Keratinocyte (primary cell): ENCODE measurements around the gene ERC2. TPM values are rescaled to one million over a fixed set of nuclear protein-coding genes. Genes with fewer than 3 reads are reported as not detected.

Experiments
- DNase-seq: peaks from one replicate; pipeline ENCODE4 v3.0.0-alpha.2; 2011; ENCODE audit warnings: low read depth, missing footprints, low spot score
- FAIRE-seq: peaks from 2 replicates; lab custom pipeline; 2011; peaks lifted over from hg19 to GRCh38; lab: Jason Lieb, UNC
- H2AFZ ChIP-seq: 2 replicates; pipeline ENCODE4 v1.6.0; 2012; ENCODE audit warnings: low read length, control low read depth, inconsistent platforms; ENCODE audit not compliant: control insufficient read depth
- H3K27ac ChIP-seq: 2 replicates; pipeline ENCODE4 v1.5.1; 2011; ENCODE audit warnings: low read length; ENCODE audit not compliant: control insufficient read depth, insufficient read depth
- H3K27me3 ChIP-seq: 3 replicates; pipeline ENCODE4 v1.6.0; 2011; ENCODE audit warnings: low read length; ENCODE audit not compliant: control insufficient read depth, insufficient read depth; ENCODE audit errors: extremely low read depth
- H3K36me3 ChIP-seq, 2 experiments: 2 replicates in 1 of 2; 3 replicates in 1 of 2; pipeline ENCODE4 v1.5.1; 2011; ENCODE audit warnings: low read length in 2 of 2, mild to moderate bottlenecking in 1 of 2; ENCODE audit not compliant: control insufficient read depth in 2 of 2, insufficient read depth in 2 of 2; ENCODE audit errors: extremely low read depth in 1 of 2
- H3K4me1 ChIP-seq: 3 replicates; pipeline ENCODE4 v1.5.1; 2011; ENCODE audit warnings: low read length; ENCODE audit not compliant: control insufficient read depth, insufficient read depth; ENCODE audit errors: extremely low read depth
- H3K4me2 ChIP-seq: 3 replicates; pipeline ENCODE4 v1.6.0; 2011; ENCODE audit warnings: low read depth, low read length; ENCODE audit not compliant: control insufficient read depth, insufficient read depth; ENCODE audit errors: extremely low read depth
- H3K4me3 ChIP-seq, 3 experiments: fragments of 200-600 bp in 1 of 3; sonication (generic) in 1 of 3; 2 replicates in 2 of 3; 3 replicates in 1 of 3; pipeline ENCODE4 v1.5.1; 2011 to 2016; ENCODE audit warnings: low read length in 3 of 3, mild to moderate bottlenecking in 3 of 3, control low read depth in 2 of 3, inconsistent platforms in 1 of 3, low read depth in 1 of 3, mixed read lengths in 1 of 3, mixed run types in 1 of 3, moderate library complexity in 1 of 3; ENCODE audit not compliant: control insufficient read depth in 2 of 3, insufficient read depth in 2 of 3; ENCODE audit errors: extremely low read depth in 1 of 3
- H3K79me2 ChIP-seq: 2 replicates; pipeline ENCODE4 v1.6.0; 2012; ENCODE audit warnings: low read length; ENCODE audit not compliant: control insufficient read depth, insufficient read depth
- H3K9ac ChIP-seq: 3 replicates; pipeline ENCODE4 v1.6.0; 2011; ENCODE audit warnings: low read length; ENCODE audit not compliant: control insufficient read depth, insufficient read depth; ENCODE audit errors: extremely low read depth
- H3K9me1 ChIP-seq: 3 replicates; pipeline ENCODE4 v1.6.0; 2011; ENCODE audit warnings: low read length; ENCODE audit not compliant: control insufficient read depth, insufficient read depth; ENCODE audit errors: extremely low read depth
- H3K9me3 ChIP-seq: 2 replicates; pipeline ENCODE4 v1.5.1; 2012; ENCODE audit warnings: low read depth, low read length; ENCODE audit not compliant: control insufficient read depth
- H4K20me1 ChIP-seq: 3 replicates; pipeline ENCODE4 v1.6.0; 2011; ENCODE audit warnings: low read length; ENCODE audit not compliant: control insufficient read depth, insufficient read depth; ENCODE audit errors: extremely low read depth
- CTCF ChIP-seq, 3 experiments: IDR thresholded peaks in 1 of 3; conservative IDR thresholded peaks in 1 of 3; optimal IDR thresholded peaks in 1 of 3; 2 replicates in 2 of 3; 3 replicates in 1 of 3; pipeline versions ENCODE3 to v1.5.1; 2011; ENCODE audit warnings: low read length in 3 of 3, mild to moderate bottlenecking in 3 of 3, moderate library complexity in 2 of 3, control low read depth in 1 of 3, inconsistent platforms in 1 of 3; ENCODE audit not compliant: insufficient read depth in 2 of 3; ENCODE audit errors: extremely low read depth in 1 of 3
- EZH2 ChIP-seq: IDR thresholded peaks from one replicate; pipeline ENCODE4 v1.6.1; 2012; ENCODE audit warnings: inconsistent platforms, mild to moderate bottlenecking, low read length, moderate library complexity
- dilution Hi-C: fragments of 300-500 bp; cut with MboI; formaldehyde crosslinking; loops from one replicate; pipeline ENCODE4 v1.7.0; 2020; ENCODE audit warnings: low sequenced_read_pairs; ENCODE audit not compliant: extremely low pct_ligation_motif_present
- polyA plus RNA-seq, 5 experiments: library from polyadenylated mRNA; depleted of rRNA in 3 of 5; stranded (reverse) in 3 of 5; stranded (forward) in 1 of 5; unstranded in 1 of 5; fragments of >200 nt; gene quantifications; 1 replicate in 1 of 5; 2 replicates in 3 of 5; 3 replicates in 1 of 5; pipeline versions ENCODE4 v1.2.1 to v1.2.3, GENCODE V29; 2011 to 2012; ENCODE audit warnings: missing spikeins in 2 of 5, low read depth in 1 of 5, low replicate concordance in 1 of 5

ERC2 gene
- polyA plus RNA-seq, 1 donor (not counting 4 experiments of a cell fraction or from before 2014, with no cell fraction given) = 0.08 TPM

- Histone ChIP-seq H3K9me1 (no peaks in the 10 kb centered on the region), H4K20me1 (no peaks in the 10 kb centered on the region), H3K36me3 (no peaks in the 10 kb centered on the region), H3K79me2 (no peaks in the 10 kb centered on the region), H3K4me2 (no peak overlapping the region), H2AFZ (no peak overlapping the region), H3K27ac (no peak overlapping the region), H3K4me3 (no peak overlapping the region), H3K27me3 (no peaks in the 10 kb centered on the region), H3K4me1 (no peaks in the 10 kb centered on the region), H3K9me3 (no peaks in the 10 kb centered on the region), H3K9ac (no peak overlapping the region)
- dilution Hi-C loops = no loop called here
- DNase-seq (no peak), FAIRE-seq (no peak)
- TF ChIP-seq CTCF (optimal IDR thresholded peaks at IDR 0.05 in 1 of 3, IDR thresholded peaks at IDR 0.05 in 1 of 3, conservative IDR thresholded peaks at IDR 0.05 in 1 of 3; ENCODE audit: extremely low read depth in 1 of 3, insufficient read depth in 2 of 3, low read length in 3 of 3) = no peak
- no peak for TF ChIP-seq EZH2
Observed at GRCh38 chr3:56410576-56410975, 57.7 kb downstream of the ERC2 start.

GRCh38 chr3:56409790-56410189 lies 58.5 kb downstream of the ERC2 start:
- Histone ChIP-seq H3K9me3 (no peaks in the 10 kb centered on the region), H3K4me1 (no peaks in the 10 kb centered on the region), H3K4me2 (no peak overlapping the region), H3K27me3 (no peaks in the 10 kb centered on the region), H3K27ac (no peak overlapping the region), H3K9ac (no peak overlapping the region), H3K9me1 (no peaks in the 10 kb centered on the region), H2AFZ (no peak overlapping the region), H3K79me2 (no peaks in the 10 kb centered on the region), H3K36me3 (no peaks in the 10 kb centered on the region), H4K20me1 (no peaks in the 10 kb centered on the region), H3K4me3 (no peak overlapping the region)
- FAIRE-seq (no peak), DNase-seq (no peak)
- TF ChIP-seq CTCF (optimal IDR thresholded peaks at IDR 0.05 in 1 of 3, IDR thresholded peaks at IDR 0.05 in 1 of 3, conservative IDR thresholded peaks at IDR 0.05 in 1 of 3; ENCODE audit: extremely low read depth in 1 of 3, insufficient read depth in 2 of 3, low read length in 3 of 3) (no peak), EZH2 (no peak)
- dilution Hi-C loops = no loop called here
